ENCODE results near the gene RNF41.

RNF41 gene

DNA sequence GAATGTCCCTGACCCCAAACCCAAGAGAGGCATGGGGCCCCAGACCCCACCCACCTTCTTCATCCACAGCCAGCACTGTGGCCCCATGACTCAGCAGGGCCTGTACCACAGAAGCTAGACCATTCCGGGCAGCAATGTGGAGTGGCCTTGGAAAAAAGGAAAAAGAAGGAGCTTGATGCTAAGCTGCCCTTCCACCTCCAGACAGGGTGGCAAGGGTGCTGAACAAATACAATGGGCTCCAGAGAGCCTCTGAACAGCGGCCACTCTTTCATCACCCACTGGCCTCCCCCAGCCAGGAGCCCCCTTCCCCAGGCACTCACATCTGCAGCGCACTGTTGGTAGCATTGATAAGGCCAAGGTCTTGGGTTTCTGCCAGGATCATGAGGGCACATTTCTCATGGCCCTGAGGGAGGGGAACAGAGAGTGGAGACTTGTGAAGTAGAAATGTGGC lies 22.0 kb upstream of the RNF41 start:
- DNase-seq: no peak

DNA sequence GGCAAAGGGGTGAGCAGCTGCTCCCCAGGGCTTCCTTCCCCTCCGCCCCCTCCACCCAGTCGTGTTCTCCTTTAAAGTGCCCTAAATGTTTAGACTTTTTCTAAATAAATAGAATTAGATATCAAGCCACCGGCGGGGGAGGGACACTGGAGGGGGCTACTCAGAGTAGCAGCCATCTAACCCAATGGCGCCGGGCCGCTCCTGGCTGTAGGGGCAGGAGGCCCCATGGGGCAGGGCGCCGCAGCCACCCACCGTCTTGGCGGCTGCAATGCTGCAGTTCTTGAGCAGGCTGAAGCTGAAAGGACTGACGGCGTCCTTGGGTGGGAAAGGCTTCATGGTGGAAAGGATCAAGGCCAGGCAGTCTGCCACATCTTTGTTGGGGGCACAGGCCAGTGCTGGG lies 21.3 kb upstream of the RNF41 start:
- DNase-seq: no peak

DNA sequence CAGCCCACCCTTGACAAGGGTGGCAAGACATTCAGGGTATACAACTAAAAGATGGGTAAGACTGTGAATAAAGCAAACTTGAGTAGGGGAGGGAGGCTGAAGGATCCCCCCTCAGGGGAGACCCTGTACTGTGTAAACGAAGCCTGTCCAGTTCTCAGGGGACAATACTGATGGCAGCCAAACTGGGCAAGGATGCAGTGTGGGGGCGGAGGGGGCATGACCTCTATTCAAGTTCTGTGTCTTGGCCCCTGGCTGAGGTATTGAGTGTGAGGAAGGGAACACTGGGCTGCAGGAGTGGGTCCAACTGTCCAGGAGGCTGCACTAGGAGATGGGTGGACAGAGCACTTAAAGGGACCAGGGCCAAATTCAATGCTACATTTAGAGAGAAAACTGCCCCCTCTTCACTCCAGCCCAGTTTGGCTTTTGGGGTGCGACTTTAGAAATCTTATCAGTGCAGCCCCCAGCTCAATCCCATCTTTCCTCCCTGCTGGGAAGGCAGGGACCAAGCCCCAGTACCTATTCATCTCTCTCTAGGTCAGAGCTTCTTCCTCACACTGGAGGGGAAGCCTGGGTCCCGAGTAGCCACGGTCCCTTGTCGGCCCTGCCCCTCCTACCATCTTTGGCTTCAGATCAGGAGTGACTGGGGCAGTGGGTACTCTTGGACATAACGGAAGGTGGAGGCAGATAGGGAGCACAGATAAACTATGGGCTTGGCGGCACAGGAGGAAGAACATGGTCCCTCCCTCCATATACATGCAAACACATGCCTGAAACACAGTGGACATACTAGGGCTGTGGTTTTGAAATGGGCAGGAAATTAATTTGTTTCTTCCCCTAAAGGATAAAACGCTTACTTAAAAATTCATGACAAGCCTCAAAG lies 19.9 kb upstream of the RNF41 start:
- DNase-seq: no peak

DNA sequence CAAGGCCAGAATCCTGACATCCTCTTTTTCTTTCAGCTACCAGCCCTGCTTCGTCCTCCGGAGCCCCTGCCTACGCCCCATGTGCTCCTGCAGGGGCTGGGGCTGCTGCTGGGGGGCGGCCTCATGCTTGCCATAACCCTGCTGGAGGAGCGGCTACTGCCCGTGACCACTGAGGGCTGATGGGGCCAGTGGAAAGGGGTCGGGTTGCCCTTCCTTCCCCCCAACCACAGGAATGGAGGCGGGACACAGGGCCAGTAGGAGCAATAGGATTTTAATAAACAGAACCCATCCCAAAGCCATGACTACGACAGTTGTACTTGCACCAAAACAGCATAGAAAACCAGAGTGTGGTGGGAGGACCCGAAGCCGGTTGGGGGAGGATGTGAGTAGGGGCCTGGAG lies 15.8 kb upstream of the RNF41 start:
- DNase-seq: no peak

DNA sequence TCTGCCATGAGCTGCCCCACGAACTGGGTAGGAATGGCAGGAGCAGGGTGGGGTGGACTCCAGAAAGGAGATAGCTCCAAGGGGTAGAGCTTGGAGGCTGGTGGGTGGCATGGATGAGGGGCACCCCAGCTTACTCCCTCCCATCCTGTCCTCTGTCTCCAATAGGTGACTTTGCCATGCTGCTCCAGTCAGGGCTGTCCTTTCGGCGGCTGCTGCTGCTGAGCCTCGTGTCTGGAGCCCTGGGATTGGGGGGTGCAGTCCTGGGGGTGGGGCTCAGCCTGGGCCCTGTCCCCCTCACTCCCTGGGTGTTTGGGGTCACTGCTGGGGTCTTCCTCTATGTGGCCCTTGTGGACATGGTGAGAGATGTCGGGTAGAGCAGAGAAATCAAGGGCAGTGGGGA lies 15.3 kb upstream of the RNF41 start:
- no peak for DNase-seq

DNA sequence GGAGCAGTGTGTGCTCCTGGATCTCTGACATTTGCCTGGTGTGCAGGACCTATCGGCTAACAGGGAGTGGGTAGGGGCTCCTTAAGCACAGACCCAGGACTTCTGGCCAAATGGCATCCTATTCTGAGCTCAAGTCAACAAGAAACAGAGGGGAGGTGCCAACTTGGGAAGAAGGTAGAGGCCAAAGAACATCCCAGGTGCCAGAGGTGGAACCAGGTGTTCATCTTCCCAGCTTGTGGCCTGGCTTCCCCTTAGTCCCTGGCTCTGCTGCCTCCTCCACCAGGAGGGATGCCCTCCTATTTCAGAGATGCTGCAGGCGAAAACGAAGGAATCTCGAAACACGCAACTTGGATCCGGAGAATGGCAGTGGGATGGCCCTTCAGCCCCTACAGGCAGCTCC lies 14.4 kb upstream of the RNF41 start:
- DNase-seq: no peak

DNA sequence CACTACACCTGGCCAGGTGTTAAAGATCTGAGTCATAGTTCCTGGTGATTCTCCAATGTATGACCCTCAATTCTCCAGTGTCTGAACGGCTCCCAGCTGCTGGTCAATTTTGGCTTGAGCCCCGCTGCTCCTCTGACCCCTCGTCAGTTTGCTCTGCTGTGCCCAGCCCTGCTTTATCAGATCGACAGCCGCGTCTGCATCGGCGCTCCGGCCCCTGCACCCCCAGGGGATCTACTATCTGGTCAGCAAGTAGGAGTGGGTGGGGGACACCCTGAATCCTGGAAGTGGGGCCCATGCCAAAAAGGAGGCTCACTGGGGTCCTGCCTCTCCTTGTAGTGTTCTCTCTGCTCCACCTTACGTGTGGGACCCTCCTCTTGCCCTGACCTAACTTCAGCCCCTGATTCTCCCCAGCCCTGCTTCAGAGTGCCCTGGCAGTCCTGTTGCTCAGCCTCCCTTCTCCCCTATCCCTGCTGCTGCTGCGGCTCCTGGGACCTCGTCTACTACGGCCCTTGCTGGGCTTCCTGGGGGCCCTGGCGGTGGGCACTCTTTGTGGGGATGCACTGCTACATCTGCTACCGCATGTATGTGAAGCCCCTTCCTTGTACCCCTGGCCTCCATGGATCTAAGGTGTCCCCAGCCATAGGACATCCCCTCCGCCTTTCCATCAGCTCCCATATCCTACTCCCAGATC lies 13.2 kb upstream of the RNF41 start:
- DNase-seq: no peak

DNA sequence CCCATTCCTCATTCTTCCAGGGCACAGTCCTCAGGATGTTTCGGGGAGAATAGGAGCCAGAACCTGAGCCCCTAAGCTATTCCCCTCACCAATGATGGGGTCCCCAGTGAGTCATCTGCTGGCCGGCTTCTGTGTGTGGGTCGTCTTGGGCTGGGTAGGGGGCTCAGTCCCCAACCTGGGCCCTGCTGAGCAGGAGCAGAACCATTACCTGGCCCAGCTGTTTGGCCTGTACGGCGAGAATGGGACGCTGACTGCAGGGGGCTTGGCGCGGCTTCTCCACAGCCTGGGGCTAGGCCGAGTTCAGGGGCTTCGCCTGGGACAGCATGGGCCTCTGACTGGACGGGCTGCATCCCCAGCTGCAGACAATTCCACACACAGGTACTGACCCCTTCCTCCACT lies 9.5 kb upstream of the RNF41 start:
- DNase-seq: no peak

DNA sequence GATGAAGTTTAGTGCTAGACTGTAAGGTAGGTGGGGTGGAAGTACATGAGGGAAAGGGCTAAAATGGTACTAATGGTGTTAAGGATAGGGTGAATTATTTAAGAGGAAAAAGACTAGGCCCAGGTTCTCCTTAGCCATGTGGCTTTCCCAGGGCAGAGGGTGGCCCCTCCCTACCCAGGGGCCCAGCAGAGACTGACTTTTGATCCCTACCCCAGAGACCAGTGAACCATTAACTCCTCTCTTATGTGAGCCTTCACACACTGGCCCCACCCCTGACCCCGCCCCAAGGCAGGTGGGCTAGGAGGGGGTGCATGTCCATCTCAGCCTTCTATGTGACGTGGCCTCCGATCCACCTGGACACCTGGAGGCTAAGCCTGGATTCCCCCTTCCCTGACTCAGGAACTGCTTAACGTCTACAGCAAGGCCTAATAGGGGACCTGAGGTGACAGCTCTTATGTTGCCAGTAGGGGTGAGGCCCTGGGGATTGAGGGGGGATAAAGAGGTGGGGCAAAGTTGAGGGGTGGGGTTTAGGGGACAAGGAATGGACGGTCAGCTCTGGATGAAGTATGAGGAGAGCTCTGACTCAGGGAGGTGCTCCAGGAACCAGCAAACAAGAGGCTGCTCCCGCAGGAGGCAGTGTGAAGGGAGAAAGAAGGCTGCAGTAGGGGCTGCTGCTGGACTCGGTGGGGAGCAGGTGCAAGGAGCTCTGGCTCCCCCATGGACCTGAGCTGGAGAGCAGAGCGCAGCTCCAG lies 8.9 kb upstream of the RNF41 start:
- DNase-seq: no peak

DNA sequence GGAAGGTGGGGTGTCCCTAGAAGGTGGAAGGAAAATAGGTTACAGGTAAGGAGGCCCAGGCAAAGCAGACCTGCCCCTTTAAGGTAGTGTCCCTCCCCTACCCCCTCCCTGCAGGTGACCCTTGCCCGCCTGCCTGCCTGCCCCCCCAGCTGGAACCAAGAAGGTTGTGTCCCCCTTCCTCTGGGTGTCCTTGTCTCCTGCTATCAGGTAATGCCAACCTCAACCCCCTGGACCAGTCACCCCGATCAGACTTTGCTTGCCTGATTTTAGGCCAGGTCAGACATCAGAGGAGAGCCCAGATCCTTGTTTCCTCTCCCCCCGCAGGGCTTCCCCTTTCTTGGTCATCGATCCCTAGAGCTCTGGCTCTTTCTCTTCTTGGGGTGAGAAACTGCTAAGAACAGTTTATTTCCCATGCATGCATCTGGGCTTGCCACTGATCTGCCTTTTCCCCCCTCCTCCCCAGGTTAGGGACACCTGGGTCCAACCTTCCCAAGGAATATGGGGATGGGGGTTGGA lies 8.3 kb upstream of the RNF41 start, which contains the start of gene SLC39A5:
SLC39A5 (plus strand) TSS at position 136 of the 516 bp plus-strand sequence. CDS start 1,224 bp downstream, outside the sequence.
- DNase-seq: no peak

DNA sequence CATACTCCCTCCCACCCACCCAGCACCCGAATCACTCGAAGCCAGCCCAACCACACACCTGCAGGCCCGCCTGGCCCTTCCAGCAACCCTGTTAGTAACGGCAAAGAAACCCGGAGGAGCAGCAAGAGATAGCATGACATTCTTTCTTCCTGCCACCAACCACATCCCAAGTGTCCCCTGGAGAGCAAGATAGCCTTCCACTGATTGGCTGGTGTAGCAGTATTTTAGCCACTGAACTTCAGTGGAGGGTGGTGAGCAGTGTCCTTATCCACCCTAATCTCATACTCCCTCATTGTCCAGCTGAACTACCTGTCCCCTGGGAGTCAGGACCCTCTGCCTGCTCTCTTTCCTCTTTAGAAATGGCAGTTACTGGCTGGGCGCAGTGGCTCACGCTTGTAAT lies 7.4 kb upstream of the RNF41 start:
- no peak for DNase-seq

DNA sequence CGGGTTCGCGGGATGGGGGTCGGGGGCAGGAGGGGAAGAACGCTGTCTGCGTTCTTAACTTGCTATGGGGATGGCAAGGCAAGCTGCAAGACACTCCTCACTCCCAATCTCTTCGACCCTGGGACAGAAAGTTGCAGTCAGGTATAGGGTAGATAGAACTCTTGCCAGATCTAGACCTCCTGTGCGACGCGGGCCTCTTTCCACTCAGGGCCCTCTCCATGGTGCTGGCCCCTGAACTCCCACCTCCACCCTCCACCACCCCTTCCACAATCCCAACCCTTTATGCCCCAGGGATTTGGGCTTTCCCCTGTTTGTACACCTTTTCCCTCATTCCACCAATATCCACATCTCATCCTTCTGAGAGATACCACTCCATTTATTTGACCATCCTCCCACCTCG lies 3.2 kb upstream of the RNF41 start:
- no peak for DNase-seq

DNA sequence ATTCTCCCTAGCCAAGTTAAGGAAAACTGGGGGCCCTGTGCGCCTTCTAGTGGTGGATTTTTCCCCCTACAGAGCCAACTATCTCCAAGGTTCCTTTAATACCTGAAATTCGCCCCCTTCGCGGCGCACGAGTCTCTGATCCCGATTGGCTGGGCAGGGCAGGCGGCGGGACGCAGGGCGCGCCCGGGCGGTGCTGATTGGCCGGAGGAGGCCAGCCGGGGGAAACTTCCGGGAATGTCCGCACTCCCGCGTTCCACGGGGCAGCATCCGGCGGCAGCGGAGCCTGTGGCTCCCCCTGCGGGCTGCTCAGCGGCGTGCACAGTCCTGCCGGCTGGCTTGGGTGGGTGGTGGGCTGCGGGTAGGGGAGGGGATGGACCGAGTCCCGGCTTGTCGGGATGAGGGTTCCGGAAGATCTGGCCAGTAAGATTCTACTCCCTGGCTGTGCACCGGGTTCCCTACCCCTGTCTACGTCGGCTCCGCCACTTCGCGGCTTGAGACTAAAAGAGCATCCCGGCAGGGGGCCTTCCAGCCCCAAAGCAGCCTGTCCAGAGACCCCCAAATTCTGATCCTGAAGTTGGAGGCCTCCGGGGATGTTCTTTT lies 2.5 kb upstream of the RNF41 start, which contains the start of gene NABP2:
NABP2 (plus strand) TSS at position 241 of the 600 bp plus-strand sequence. CDS start 515 bp downstream, outside the sequence.
- peak; percentile 88 for DNase-seq

DNA sequence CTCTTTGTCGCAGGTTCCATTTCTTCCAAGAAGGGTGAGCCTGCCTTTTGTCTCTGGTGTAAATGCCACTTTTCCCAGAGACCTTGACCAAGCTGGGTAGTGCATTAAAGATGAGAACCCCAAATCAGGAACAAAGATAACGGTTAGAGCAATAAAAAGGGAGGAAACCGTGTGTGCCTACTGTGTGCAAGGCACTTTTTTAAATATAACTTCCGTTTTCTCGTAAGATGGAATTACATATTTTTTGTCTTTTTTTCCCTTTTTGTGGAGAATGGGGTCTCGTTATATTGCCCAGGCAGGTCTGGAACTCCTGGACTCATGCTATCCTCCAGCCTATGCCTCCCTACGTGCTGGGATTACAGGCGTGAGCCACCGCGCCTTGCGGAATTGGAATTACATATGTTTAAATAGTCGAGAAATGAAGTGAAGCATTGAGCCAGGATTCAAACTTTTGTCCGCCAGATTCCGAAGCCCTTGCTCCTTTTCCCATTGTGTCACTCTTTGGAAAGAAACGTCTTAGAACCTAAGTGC lies 1.9 kb upstream of the RNF41 start:
- DNase-seq: no peak

DNA sequence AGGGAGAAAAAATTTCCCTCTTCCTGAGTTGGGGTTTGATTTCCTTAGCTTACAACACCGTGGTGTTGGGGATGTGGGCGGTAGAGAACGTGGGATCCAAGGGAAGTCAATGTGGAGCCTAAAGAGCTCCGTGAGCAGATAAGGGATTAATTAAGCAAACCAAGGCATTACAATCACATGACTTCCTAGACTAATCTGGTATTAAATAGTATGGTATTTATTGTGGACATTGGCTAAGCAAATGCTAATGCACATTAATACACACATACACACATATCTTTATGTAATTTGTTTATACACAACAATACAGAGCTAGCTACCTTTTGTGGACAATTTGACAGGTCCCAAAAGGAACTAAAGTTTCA lies 791 bp upstream of the RNF41 start:
- no peak for DNase-seq

DNA sequence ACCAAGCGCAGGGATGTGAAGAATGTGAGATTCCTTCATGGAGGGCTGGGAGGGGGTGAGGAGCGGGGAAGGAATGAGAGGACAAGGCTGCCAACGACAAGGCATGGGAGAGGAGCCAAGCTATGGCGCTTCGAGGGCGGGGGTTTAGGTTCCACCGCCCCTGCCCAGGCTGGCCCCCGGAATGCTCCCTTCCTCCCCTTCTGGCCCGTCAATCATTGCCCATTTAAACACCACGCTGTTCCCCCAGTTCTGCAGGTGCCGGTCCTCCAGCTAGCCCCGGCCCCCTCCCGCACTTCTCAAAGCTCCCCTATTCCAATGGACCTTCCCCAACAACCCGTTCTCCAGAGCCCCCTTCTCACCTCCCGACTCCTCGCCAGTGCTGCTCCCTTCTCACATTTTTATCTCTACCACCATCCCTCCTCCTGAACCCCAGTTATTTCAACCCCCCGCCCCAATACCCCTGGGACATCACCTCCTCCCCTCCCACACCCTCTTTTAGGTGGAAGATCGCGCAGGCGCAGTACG lies 428 bp downstream of the RNF41 start:
- no peak for DNase-seq

DNA sequence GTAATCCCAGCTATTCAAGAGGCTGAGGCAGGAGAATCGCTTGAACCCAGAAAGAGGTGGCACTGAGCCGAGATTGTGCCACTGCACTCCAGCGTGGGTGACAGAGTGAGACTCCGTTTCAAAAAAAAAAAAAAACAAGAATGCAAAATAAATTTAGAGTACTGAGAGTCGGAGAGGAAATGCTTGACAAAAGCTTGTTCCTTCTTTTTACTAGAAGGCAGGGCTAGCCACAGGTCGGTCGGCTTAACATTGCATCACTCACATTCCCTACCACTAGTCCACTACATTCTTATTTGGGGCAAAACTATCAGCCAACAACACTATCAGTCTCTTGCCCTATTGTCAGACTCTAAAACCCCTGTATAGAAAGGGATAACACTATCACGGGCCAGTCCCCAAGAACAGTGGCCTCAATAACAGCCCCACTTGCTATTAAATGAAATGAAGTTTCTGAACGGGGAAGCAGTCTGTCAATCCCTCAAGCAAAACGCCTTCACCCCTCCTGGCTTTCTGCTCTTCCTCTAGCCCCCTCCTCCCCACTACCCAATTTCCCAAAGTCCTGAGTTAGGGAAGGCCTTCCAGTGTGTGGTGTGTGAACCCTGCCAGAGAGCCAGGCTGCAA lies 1.0 kb downstream of the RNF41 start:
- no peak for DNase-seq

DNA sequence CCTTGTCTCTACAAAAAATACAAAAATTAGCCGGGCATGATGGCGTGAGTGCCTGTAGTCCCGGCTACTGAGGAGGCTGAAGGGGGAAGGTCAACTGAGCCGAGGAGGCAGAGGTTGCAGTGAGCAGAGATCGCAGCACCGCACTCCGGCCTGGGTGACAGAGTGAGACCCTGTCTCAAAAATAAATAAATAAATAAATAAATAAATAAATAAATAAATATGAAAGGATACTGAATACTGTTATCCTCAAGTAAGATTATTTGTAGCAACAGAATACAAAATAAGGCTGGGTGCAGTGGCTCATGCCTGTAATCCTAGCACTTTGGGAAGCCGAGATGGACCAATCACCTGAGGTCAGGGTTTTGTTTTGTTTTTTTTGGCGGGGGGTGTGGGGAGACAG lies 1.9 kb downstream of the RNF41 start:
- no peak for DNase-seq

DNA sequence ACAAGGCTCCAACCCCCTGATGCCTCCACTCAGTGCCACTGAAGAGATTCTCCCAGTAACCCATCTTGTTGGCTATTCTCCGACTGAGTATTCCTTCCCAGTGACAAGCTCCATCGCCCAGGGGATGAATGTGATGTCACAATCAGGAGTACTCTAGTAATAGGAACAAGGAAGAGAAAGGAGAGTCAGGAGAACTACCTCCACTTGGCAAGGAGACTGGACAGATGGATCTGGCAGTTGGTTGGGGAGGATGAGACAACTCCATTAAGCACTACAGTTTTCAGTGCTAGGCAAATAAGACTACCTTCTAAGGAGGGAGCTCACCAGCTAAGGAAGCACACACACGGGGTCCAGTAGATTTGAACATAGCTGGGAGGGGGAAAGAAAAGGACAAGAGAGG lies 5.3 kb downstream of the RNF41 start:
- DNase-seq: no peak

DNA sequence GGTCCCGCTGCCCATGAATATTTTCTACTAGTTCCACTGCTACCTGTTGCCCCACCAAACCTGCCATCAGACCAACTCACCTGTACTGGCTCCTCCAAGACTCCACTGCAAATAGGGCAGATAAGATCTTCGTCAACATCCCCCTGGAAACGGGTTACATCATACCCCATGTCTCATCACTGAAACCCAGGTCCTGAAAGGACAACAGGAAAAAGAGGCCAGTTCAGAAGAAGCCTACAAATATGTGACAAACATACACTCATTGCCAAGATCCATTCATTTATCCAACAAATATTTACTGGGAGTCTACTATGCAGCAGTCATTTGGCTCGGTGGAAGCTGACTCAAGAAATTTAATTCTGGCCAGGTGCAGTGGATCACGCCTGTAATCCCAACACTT lies 7.8 kb downstream of the RNF41 start:
- no peak for DNase-seq

DNA sequence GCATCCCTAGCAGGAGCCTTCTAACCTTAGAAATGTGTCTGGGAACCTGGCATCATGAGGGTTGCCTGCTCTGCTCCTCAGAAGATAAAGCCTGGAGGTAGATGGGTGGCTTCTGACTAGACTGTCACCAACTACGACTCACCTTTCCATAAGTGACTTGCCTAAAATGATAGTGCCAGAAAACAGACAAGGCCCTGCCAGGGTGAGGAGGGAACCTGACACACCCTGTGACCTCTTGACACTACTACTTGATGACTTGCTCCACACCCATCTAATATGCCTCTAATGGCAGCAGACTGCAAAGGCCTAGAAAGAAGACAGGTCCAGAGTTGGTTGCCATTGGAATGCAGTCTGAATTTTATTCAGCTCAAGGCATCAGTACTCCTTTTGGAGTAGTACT lies 9.4 kb downstream of the RNF41 start:
- no peak for DNase-seq

DNA sequence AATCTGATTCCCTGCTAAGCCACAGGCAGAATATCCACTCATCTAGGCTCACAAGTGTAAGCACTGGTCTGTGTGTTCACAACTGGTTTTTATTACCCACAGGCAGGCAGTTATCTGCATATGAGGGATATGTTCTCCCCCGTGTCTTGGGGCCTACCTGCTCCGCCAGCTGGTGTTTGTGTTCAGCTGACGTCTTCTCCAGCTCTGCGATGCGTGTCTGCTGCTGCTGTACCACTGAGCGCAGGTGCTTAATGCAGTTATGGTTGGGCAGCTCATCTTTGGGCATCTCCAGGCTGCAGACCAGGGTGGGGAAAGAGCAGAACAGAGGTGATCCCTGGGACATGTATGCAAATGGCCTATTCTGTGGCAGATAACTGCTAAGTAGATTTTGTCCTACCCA lies 13.7 kb downstream of the RNF41 start:
- DNase-seq: no peak
